A673 (cell line): ENCODE data around the gene FBXO21.

Source experiments
- EZH2 ChIP-seq: fragments of 200-600 bp; sonication (generic); IDR thresholded peaks from 2 replicates; pipeline ENCODE4 v1.6.1; 2017; ENCODE audit warnings: borderline replicate concordance, low read depth, mild to moderate bottlenecking, mixed read lengths, antibody characterized with exemption, low read length; ENCODE audit not compliant: poor library complexity, severe bottlenecking
- TF ChIP-seq, protein P1 (sequence below): fragments of 300-800, 200-600 bp; sonication (generic); conservative IDR thresholded peaks from 2 replicates; pipeline ENCODE4 v1.5.1; 2017; ENCODE audit warnings: low read depth, mild to moderate bottlenecking, antibody characterized with exemption, low read length, moderate library complexity, mixed read lengths

DNA sequence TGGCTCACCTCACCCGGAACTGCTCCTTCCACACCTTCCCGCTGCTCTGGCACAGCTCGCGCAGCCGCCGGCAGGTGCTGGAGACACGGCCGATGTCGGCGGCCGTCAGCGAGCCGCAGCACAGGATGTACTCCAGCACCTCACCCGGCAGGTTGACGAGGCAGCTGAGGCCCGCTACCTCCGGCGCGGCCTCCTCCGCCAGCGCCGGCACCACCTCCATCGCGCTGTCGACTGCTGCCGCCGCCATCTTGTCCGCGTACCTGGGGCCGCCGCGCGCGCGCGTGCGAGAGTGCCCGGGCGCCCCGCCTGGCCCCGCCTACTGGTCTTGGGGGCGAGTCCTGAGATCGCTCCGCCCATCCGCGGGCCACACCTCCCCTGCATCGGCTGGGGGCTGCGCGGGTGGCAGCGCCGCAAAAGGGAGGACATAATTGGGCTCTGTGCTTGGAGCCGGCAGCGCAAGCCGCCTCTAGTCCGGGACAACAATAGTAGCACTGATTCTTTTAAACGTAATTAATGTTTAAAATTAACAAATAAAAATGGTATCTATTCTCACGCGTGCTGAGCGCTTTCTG, at the start of gene FBXO21:
- TF ChIP-seq, protein P1, sequence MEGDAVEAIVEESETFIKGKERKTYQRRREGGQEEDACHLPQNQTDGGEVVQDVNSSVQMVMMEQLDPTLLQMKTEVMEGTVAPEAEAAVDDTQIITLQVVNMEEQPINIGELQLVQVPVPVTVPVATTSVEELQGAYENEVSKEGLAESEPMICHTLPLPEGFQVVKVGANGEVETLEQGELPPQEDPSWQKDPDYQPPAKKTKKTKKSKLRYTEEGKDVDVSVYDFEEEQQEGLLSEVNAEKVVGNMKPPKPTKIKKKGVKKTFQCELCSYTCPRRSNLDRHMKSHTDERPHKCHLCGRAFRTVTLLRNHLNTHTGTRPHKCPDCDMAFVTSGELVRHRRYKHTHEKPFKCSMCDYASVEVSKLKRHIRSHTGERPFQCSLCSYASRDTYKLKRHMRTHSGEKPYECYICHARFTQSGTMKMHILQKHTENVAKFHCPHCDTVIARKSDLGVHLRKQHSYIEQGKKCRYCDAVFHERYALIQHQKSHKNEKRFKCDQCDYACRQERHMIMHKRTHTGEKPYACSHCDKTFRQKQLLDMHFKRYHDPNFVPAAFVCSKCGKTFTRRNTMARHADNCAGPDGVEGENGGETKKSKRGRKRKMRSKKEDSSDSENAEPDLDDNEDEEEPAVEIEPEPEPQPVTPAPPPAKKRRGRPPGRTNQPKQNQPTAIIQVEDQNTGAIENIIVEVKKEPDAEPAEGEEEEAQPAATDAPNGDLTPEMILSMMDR = no peak
- TF ChIP-seq EZH2 = no peak
